Spleen (tissue), 7 donors: Measurements from ENCODE around the gene SETBP1.

Experiments
- POLR2A ChIP-seq, 3 donors: fragments of 450-650 bp; IDR thresholded peaks; one replicate each; pipeline ENCODE4 v1.5.1; 2017; ENCODE audit warnings: antibody characterized with exemption in 3 of 3, mild to moderate bottlenecking in 1 of 3
- TF ChIP-seq, protein P1 (sequence below), 11 experiments: fragments of 200-600 bp in 7 of 11; fragments of 450-650 bp in 4 of 11; sonication (generic) in 4 of 11; IDR thresholded peaks in 8 of 11; conservative IDR thresholded peaks in 3 of 11; 1 replicate in 7 of 11; 2 replicates in 4 of 11; pipeline versions ENCODE4 v1.4.0 to v1.8.0; 2016 to 2021; ENCODE audit warnings: antibody characterized with exemption in 11 of 11, inconsistent platforms in 4 of 11, mild to moderate bottlenecking in 1 of 11
- donor health status: DM: no; HTN: no; CAD: no; lungs with moderate emphysema.
- donor health status: DM: no; HTN: no; CAD: no.
- donor health status: DM: no; HTN: no; CAD: no.

DNA sequence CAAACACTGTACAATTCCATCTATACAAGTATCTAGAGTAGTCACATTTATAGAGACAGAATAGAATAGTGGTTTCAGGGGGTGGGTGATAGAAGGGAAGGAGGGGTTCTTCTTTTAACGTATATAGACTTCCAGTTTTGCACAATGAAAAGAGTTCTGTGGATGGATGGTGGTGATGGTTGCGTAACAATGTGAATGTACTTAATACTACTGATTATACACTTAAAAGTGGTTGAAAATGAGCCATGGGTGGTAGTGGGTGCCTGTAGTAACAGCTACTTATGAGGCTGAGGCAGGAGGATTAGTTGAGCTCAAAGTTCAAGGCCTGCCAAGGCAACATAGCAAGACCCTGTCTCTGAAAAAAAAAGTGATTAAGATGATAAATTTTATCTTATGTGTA, 85.8 kb downstream of the SETBP1 start:
- TF ChIP-seq, protein P1, sequence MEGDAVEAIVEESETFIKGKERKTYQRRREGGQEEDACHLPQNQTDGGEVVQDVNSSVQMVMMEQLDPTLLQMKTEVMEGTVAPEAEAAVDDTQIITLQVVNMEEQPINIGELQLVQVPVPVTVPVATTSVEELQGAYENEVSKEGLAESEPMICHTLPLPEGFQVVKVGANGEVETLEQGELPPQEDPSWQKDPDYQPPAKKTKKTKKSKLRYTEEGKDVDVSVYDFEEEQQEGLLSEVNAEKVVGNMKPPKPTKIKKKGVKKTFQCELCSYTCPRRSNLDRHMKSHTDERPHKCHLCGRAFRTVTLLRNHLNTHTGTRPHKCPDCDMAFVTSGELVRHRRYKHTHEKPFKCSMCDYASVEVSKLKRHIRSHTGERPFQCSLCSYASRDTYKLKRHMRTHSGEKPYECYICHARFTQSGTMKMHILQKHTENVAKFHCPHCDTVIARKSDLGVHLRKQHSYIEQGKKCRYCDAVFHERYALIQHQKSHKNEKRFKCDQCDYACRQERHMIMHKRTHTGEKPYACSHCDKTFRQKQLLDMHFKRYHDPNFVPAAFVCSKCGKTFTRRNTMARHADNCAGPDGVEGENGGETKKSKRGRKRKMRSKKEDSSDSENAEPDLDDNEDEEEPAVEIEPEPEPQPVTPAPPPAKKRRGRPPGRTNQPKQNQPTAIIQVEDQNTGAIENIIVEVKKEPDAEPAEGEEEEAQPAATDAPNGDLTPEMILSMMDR (IDR thresholded peaks at IDR 0.05 in 8 of 11, conservative IDR thresholded peaks at IDR 0.05 in 3 of 11): no peak
- TF ChIP-seq POLR2A (IDR thresholded peaks at IDR 0.05): no peak
